NCI-H1694 treated with DMSO at 0.1 percent for 48 hours (cell line): ENCODE measurements around the gene EPS8L3.
"Not testable (repeated sequence)": the region's sequence is repeated elsewhere in the genome, so short reads cannot be mapped to it uniquely, and the experiment has no call there.

ENCODE experiments used
- DNase-seq: peaks from one replicate; lab custom pipeline; 2025; lab: John Stamatoyannopoulos, UW

Gene EPS8L3

DNA sequence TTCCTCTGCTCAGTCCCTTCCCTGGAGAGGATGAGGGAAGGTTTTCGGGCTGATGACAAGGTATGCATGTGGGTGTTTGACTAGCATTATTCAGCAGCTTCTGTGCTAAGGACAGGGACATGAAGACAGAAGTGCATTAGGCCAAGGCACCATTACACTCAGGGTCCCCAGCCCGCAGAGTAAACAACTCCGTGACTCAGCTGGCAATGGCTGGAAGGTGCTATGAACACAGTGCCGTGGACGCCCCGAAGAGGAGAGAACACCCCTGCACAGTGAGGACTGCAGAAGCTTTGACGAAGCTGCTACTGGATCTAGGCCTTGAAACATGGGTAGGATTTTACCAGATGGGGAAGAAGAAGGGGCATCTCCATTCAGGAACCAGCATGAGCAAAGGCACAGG is 13.7 kb upstream of the EPS8L3 start:
- no peak for DNase-seq

- DNase-seq = peak; percentile 65
Observed at GRCh38 chr1:109776911-109777310, 13.2 kb upstream of the EPS8L3 start.

- no peak for DNase-seq
Observed at GRCh38 chr1:109776206-109776835, 12.6 kb upstream of the EPS8L3 start.

DNA sequence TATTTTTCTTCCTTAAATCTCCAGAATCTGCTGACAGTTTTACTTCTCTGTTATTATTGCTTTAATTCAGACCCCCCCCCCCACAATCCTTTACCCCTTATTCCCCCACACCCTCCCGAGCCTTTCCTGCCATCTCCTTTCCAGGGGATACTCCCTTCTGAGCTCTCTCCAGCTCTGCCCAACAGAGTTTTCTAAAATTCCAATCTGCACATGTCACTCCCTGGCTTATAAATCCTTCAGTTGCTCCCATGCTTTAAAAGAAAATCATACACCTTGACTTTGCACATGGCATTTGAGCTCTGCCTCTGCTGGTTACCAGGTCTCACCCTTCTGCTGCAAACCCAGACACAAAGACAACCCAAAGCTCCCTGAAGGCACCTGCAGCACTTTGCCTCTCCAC is 11.7 kb upstream of the EPS8L3 start:
- no peak for DNase-seq

DNA sequence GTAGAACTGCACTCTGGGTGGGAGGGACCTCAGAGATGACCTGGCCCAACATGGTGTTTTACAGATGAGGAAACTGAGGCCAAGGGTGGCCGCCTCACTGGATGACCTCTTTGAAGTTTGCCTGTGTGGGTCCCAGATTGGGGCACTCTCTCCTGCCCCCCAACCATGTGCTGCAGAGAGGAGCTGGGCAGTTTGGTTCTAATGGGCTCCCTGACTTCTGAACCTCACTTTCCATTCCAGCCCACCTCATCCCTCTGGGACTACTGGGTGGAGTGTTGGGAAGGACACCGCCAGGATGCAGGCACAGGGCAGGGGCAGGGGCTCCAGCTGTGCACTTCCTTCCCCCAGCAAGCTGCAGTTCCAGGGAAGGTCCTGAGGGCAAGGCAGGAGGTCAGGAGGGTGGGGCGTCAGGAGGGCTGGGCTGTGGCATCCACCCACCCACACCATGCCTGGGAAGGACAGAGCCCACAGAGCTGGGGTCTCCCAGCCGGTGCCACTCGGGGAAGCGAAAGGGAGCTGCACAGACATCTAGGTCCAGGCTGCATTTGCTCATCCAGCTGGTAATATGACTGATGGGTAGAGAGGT is 10.3 kb upstream of the EPS8L3 start:
- no peak for DNase-seq

GRCh38 chr1:109773203-109773899 is 9.6 kb upstream of the EPS8L3 start:
- peak; percentile 87 for DNase-seq

GRCh38 chr1:109772658-109773202 is 9.0 kb upstream of the EPS8L3 start:
- no peak for DNase-seq

DNA sequence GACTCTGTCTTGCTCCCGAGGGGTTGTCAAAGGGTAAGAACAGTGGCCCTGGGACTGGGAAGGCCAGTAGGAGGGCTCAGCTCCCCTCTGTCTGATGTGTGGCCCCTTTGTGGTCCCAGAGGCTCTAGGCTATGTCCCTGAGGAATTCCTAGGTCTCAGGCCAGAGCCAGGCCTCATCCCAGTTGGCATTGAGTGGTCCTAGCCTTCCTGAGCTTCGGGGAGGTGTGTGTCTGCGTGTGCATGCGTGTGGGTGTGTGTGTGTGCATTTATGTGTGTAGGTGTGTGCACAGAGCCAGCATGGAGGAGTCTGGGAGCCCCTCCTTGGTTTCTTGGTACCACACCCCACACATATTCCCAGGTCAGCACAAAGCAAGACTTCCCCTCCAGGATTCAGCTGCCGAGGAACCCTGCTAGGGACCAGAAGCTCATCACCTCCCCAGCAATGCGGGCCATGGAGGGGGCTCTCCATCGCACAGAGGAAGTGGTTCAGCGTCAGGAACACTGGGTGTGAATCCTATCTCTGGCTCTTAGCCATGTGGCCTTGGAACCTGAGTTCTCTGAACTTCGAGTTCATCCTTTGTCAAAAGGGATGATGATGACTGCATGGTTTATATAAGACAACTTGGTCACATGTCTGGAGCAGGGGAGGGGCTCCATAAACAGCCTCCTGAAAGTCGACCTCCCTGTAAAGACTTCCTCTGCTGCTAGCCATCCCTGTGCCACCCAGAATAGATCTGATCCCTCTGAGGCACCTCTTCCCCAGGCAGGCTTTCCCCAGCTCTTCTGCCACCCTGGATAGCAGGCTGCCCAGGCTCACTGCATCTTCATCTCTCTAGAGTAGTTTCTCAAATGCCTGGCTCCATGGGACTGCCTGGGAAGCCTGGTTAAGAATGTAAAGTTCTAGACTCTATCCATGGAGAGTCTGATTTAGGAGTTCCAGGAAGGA is 8.3 kb upstream of the EPS8L3 start:
- no peak for DNase-seq

DNA sequence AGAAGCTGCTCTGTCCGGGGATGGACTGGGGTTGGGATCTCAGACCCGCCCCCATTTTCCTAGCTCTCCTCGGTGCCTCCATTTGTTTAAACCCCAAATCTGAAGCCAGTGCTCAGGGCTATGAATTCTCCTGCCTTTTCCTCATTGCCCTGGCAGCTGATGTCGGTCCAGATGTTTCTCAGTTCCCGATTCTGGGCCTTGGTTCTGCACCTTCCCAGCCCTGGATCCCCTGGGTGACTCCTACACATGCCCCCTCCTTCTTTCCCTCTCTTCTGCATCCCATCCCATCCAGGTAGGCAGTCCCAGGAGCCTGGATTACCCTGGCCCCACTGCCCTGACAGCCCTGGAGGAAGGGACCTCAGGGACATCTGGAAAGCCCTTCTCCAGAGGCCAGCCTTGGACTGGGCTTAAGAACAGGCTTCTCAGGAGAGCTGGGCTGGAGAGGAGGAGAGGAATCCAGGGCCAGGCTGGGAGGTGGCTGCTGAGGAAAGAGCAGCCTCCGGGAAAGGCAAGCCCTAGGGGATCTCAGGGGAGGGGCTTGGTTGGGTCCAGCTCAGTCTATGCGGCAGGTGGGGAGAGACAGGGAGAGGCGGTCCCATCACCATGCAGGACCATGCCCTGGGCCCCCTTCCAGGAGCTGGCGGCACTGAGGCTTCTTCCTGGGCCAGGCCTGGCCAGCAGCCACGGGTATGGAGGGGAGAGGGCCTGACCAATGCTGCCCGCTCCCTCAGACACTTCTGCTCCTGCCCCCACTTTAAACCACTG is 6.8 kb upstream of the EPS8L3 start:
- no peak for DNase-seq

GRCh38 chr1:109769330-109770078 is 5.8 kb upstream of the EPS8L3 start:
- DNase-seq = no peak

- DNase-seq = no peak
Observed at GRCh38 chr1:109768820-109769219, 5.1 kb upstream of the EPS8L3 start.

- no peak for DNase-seq
Observed at GRCh38 chr1:109768335-109768650, 4.6 kb upstream of the EPS8L3 start.

DNA sequence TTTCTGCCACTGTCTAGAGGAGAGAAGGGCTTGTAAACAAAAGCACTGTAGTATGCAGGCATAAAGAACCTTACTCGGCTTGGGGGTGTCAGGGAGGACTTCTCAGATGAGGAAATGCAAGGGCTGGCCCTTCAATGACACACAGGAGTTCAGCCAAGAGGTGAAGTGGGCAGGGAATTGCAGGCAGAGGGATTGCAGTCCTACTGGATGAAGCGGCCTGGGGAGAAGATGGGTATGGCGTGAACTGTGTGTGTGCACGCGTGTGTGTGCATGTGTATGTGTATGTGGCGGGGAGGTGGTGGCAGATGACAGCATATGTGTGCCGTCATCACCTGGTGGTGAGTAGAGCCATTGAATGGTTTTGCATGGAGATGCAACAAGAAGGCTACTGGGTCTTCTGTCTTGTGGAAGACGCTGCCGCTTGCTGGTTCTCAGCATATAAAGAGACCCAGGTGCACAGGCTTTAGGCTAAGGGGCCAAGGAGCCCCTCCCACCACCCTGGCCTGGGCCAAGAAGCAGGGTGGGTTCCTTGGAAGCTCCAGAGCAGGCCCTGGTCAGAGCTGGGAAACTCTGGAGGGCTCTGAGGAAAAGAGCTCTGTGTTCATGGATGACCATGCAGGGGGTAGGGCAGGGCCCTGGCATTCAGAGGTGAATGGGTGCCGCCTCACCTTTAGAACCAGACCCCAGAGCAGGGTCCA is 4.1 kb upstream of the EPS8L3 start:
- no peak for DNase-seq

- not testable (repeated sequence) for DNase-seq
Observed at GRCh38 chr1:109766991-109767636, 3.4 kb upstream of the EPS8L3 start.

DNA sequence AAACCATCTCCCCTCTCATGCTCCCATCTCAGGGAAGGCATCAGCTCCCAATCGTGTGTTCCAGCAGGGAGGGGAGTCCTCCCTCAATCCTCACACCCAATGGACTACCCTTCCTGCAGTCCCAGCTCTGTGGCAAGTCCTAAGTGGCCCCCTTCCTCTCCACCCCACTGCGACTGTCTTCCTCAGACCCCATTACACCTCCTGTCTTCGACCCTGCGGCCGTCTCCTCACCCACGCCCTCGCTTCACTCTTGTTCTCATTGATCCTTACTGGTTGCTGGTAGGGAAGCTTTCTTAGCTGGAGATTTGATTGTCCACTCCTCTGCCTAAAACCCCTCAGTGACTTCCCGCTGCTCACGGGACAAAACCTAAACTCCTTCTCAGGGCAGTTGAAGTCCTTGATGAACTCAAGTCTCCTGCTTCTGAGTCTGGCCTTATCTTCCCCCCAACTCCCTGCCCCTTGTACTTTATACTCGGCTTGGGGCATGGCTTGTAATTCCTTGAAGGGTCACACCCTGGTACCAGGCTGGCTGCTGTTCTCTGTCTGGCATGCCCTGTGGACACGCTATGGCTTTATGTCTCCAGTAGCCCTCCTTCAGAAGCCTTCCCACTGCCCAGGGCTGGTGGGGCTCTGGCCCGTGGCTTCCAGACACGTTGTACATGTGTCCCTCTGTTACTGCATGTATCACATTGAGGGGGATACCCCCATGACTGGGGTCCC is 2.3 kb upstream of the EPS8L3 start:
- no peak for DNase-seq

DNA sequence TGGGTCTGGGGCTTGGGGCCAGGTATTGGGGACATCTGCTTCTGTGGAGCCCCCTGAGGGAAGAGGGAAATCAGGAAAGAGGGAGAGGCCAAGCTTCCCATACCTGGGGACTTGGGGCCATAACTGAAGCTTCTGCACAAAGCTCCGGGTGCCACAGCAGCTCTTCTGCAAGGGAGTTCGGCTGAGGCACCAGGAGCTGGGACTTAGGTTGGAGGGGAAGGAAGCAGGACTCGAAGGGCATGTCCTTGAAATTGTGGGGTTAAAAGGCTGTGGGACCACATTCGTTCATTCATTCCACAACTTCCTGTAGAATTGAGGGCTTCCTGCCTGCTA is 1.7 kb upstream of the EPS8L3 start:
- no peak for DNase-seq

GRCh38 chr1:109764561-109765482 is 1.1 kb upstream of the EPS8L3 start:
- no peak for DNase-seq
